SK-N-MC (cell line): ENCODE measurements around the gene FHIT.

Experiments used
- EZH2 ChIP-seq: fragments of 200-600 bp; sonication (generic); IDR thresholded peaks from one replicate; pipeline ENCODE4 v1.6.1; 2017; ENCODE audit warnings: antibody characterized with exemption
- POLR2AphosphoS5 ChIP-seq: IDR thresholded peaks from 2 replicates; pipeline ENCODE4 v1.6.1; 2012; ENCODE audit warnings: mild to moderate bottlenecking, low read depth, low read length, borderline replicate concordance

DNA sequence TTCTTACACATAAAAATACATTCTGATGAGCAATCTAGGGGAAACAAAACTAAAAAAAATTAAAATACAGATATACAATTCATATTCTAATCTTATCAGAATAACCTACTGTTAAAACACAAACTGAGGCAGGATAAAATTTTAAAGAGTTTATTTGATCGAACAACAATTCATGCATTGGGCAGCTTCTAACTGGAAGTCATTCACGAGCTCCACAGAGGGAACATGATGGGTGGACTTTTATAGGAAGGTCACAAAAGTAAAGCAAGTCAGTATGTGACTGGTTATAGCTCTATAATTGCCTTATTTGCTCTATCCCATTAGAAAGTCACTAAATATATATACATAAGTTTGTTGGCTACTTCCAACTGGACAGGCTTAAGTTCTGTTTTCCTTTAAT is 1144.0 kb downstream of the FHIT start:
- TF ChIP-seq POLR2AphosphoS5 (no peak), EZH2 (no peak)
